Right lobe of liver (tissue), 6 donors: ENCODE data around the gene BSCL2. TPM values are rescaled to one million over a fixed set of nuclear protein-coding genes. Genes with fewer than 3 reads are reported as not detected.

Experiments used
- ATAC-seq, 4 donors: fragments of 200-7000 bp; cut with Tn5 transposase; one replicate each; pipeline ENCODE4 v1.9.1; 2020; ENCODE audit warnings: mild to moderate bottlenecking in 4 of 4, moderate library complexity in 4 of 4
- DNase-seq, 3 donors: peaks; one replicate each; pipeline ENCODE4 v3.0.0-alpha.2; 2020
- H3K27ac ChIP-seq, 3 donors: fragments of 200-600 bp; one replicate each; pipeline ENCODE4 v1.8.0; 2022
- H3K27me3 ChIP-seq, 2 donors: fragments of 200-600 bp; one replicate each; pipeline ENCODE4 v1.8.0; 2022
- H3K36me3 ChIP-seq, 4 donors: fragments of 200-600 bp; sonication (generic) in 1 of 4; one replicate each; pipeline versions ENCODE4 v1.5.1 to v1.8.0; 2017 to 2022; ENCODE audit warnings: control low read depth in 1 of 4
- H3K4me1 ChIP-seq, 4 donors: fragments of 200-600 bp; sonication (generic) in 1 of 4; one replicate each; pipeline versions ENCODE4 v1.5.1 to v1.8.0; 2017 to 2022; ENCODE audit warnings: control low read depth in 1 of 4
- H3K4me3 ChIP-seq, 3 donors: fragments of 200-600 bp; one replicate each; pipeline ENCODE4 v1.8.0; 2022
- H3K9me3 ChIP-seq, 4 donors: fragments of 200-600 bp; sonication (generic) in 1 of 4; one replicate each; pipeline versions ENCODE4 v1.5.1 to v1.8.0; 2017 to 2022; ENCODE audit warnings: control low read depth in 1 of 4
- CTCF ChIP-seq, 4 donors: fragments of 200-600 bp in 3 of 4; fragments of 450-650 bp in 1 of 4; IDR thresholded peaks; one replicate each; pipeline versions ENCODE4 v1.5.1 to v1.8.0; 2016 to 2022; ENCODE audit warnings: antibody characterized with exemption in 4 of 4, mild to moderate bottlenecking in 2 of 4
- POLR2A ChIP-seq: fragments of 450-650 bp; IDR thresholded peaks from one replicate; pipeline ENCODE4 v1.6.1; 2017; ENCODE audit warnings: antibody characterized with exemption, mild to moderate bottlenecking
- WGBS: methylation state at CpG from one replicate; pipeline ENCODE4 v1.1.6; 2018; ENCODE audit warnings: low coverage, low lambda C conversion rate; ENCODE audit not compliant: insufficient coverage; ENCODE audit errors: missing lambda C conversion rate; 5-methylcytosine and 5-hydroxymethylcytosine counted together
- intact Hi-C, 2 donors: fragments of 100-400 bp; cut with DNase I; formaldehyde crosslinking; loops; one replicate each; pipeline versions ENCODE4 v1.11.2 to v1.14.1; 2022
- total RNA-seq, 6 experiments: library from RNA; depleted of rRNA in 2 of 6; stranded (reverse); fragments of >200 nt in 2 of 6; fragmentation: NEBNext Ultra II Directional in 3 of 6; extraction: Animal tissue kit (Norgen Biotek cat#: 25700) in 3 of 6; gene quantifications; one replicate each; pipeline versions ENCODE4 v1.1.0 to v1.2.4, GENCODE V29; 2016 to 2023
- donor health status: DM: no; HTN: yes; CAD: no.
- donor health status: DM: no; HTN: no; CAD: no.
- donor health status: DM: no; HTN: no; CAD: no.
- donor health status: DM: no; HTN: yes; CAD: no.
- donor health status: DM: no; HTN: yes; CAD: no.

BSCL2 gene
- total RNA-seq, 6 experiments from 2014 or later = 18.8 to 41.4 (median 34.3) TPM

DNA sequence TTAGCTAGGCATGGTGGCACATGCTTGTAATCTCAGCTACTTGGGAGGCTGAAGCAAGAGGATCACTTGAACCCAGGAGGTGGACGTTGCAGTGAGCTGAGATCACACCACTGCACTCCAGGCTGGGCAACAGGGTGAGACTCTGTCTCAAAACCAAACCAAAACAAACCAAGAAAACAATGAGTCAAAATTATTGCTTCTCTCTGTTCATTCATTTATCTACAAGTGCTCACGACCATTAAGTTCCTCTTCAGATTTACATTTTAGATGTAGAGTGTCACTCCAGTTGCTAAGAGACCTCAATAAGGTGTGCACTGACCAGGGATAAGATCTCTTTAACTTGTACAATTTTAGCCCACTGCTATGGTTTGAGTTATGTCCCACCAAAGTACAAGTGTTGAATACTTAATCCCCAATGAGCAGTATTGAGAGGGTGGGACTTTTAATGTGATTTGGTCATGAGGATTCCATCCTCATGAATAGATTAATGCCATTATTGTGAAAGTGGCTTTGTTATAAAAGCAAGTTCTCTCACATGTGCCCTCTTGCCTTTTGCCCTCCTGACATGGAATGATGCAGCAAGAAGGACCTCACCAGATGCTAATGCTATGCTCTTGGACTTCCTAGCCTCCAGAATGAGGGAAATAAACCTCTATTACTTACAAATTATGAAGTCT lies 12.2 kb upstream of the BSCL2 start:
- intact Hi-C loops = no loop called here
- ATAC-seq (no peak), DNase-seq (no peak)
- H3K36me3 ChIP-seq = peaks cover 12 to 97% (median 72%) of the 10 kb centered on the region in 4 donors
- no peak overlapping the region for H3K4me3 ChIP-seq
- H3K27ac ChIP-seq = no peak overlapping the region
- peaks cover 0 to 13% (median 3%) of the 10 kb centered on the region in 4 donors for H3K4me1 ChIP-seq
- TF ChIP-seq CTCF (IDR thresholded peaks at IDR 0.05) (no peak), POLR2A (no peak)
- H3K9me3 ChIP-seq = no peaks in the 10 kb centered on the region
- H3K27me3 ChIP-seq = no peaks in the 10 kb centered on the region
- WGBS = 68% methylated on average over 2 of the region's 2 CpGs

GRCh38 chr11:62716816-62717215 lies 9.6 kb upstream of the BSCL2 start:
- Histone ChIP-seq H3K36me3 (peaks cover 0 to 83% (median 56%) of the 10 kb centered on the region in 4 donors), H3K9me3 (no peaks in the 10 kb centered on the region), H3K4me3 (no peak overlapping the region), H3K4me1 (peaks cover 0 to 34% (median 14%) of the 10 kb centered on the region in 4 donors), H3K27ac (no peak overlapping the region), H3K27me3 (no peaks in the 10 kb centered on the region)
- 87% methylated on average over 9 of the region's 11 CpGs for WGBS
- no peak for ATAC-seq
- DNase-seq = no peak
- TF ChIP-seq POLR2A (no peak), CTCF (IDR thresholded peaks at IDR 0.05) (no peak)
- intact Hi-C loops = no loop called here

GRCh38 chr11:62716206-62716605 lies 9.0 kb upstream of the BSCL2 start:
- Histone ChIP-seq H3K36me3 (peaks cover 0 to 83% (median 51%) of the 10 kb centered on the region in 4 donors), H3K4me1 (peaks cover 0 to 39% (median 16%) of the 10 kb centered on the region in 4 donors), H3K27me3 (no peaks in the 10 kb centered on the region), H3K9me3 (no peaks in the 10 kb centered on the region), H3K4me3 (no peak overlapping the region), H3K27ac (no peak overlapping the region)
- intact Hi-C loops = no loop called here
- ATAC-seq (no peak), DNase-seq (no peak)
- no peak for TF ChIP-seq CTCF (IDR thresholded peaks at IDR 0.05)
- TF ChIP-seq POLR2A = no peak
- 80% methylated on average over 5 of the region's 5 CpGs for WGBS

- DNase-seq (no peak), ATAC-seq (no peak)
- Histone ChIP-seq H3K27me3 (no peaks in the 10 kb centered on the region), H3K4me3 (no peak overlapping the region), H3K27ac (no peak overlapping the region), H3K36me3 (peaks cover 0 to 83% (median 47%) of the 10 kb centered on the region in 4 donors), H3K4me1 (peaks cover 0 to 44% (median 17%) of the 10 kb centered on the region in 4 donors), H3K9me3 (no peaks in the 10 kb centered on the region)
- WGBS = 93% methylated on average over 14 of the region's 24 CpGs
- TF ChIP-seq CTCF (IDR thresholded peaks at IDR 0.05) (no peak), POLR2A (no peak)
- intact Hi-C loops = no loop called here
Measured at GRCh38 chr11:62715150-62716130, 8.2 kb upstream of the BSCL2 start.
